Measurements from ENCODE around the gene SLC16A3.

DNA sequence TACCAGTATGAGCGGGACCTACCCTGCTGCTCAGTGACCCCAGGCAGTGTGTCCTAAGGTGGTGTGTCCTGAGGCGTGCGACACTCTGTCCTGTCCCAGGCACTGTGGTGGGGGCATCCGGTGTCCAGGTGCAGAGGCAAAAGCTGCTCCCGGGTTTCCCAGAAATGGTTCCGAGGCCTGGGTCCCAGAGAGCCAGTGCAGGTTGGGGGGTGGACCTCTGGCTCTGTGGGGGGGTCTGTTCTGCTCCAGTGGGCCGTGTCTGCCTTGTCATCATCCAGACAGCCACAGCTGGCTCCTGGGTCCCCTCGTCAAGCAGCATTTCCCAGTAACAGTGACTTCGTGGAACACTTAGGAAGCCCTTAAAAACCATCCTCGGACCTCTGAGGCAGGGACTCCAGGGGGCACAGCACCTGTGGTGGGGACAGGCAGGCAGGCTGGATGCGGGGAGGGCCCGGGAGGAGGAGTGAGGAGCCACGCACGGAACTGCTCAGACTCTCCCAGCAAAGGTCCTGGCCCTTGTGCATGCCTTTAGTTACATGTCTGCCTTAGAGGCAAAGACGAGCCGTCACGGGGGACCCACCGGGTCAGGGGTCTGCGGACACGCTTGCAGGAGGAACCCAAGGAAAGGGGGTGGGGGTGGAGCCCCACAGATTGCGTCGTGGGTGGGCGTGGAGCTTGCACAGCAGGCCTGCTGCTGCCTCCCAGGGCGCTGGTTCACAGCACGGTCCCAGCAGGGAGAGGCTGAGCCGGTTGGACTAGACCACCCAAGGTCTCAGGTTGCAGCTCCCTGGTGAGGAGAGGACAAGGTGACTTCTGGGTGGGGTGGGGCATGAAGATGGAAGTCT, 5.6 kb downstream of the SLC16A3 start:
- no peak for TF ChIP-seq POLR2AphosphoS5 (IDR thresholded peaks at IDR 0.05)
- peak; percentile 13 for TF ChIP-seq POLR2A (IDR thresholded peaks at IDR 0.05)

Measured in prostate gland (tissue), 1 donor.